ENCODE results near the gene TMEM89. TPM values are rescaled to one million over a fixed set of nuclear protein-coding genes. Genes with fewer than 3 reads are reported as not detected.

Gene TMEM89, protein sequence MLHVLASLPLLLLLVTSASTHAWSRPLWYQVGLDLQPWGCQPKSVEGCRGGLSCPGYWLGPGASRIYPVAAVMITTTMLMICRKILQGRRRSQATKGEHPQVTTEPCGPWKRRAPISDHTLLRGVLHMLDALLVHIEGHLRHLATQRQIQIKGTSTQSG
- total RNA-seq, result not detected

- H3K27ac ChIP-seq, result no peak within 1 kb of the TSS
- 94 to 98% methylated on average over 15 to 17 of the region's 19 CpGs for WGBS, 2 donors
These were observed at the start of gene TMEM89 for GRCh38 chr3:48621461-48621869. Gene TMEM89 (minus strand): TSS chr3:48621769. CDS start chr3:48621756, 13 bp downstream.

GRCh38 chr3:48664929-48665328 is 43.4 kb upstream of the TMEM89 start:
- H3K9me3 ChIP-seq, result no peaks in the 10 kb centered on the region
- H3K27me3 ChIP-seq, result no peaks in the 10 kb centered on the region
- H3K27ac ChIP-seq, result no peak overlapping the region
- peaks cover 13 to 26% of the 10 kb centered on the region in 2 donors for H3K4me1 ChIP-seq
- 86 to 87% methylated on average over 4 of the region's 4 CpGs for WGBS, 2 donors
- DNase-seq, result no peak
- intact Hi-C loops (cut with DNase I), result no loop called here
- H3K36me3 ChIP-seq, result no peaks in the 10 kb centered on the region
- TF ChIP-seq CTCF (IDR thresholded peaks at IDR 0.05), result no peak
- no peak for TF ChIP-seq POLR2A (IDR thresholded peaks at IDR 0.05)
- no peak overlapping the region for H3K4me3 ChIP-seq (replicated peaks in 1 of 3)

More at GRCh38 chr3:48621461-48621869, at the start of gene TMEM89:
- no peak for DNase-seq
- no peak within 1 kb of the TSS for H3K4me3 ChIP-seq (replicated peaks in 1 of 3)
- TF ChIP-seq POLR2A (IDR thresholded peaks at IDR 0.05), result no peak
- TF ChIP-seq CTCF (IDR thresholded peaks at IDR 0.05), result no peak
- no peaks in the 10 kb centered on the region for H3K9me3 ChIP-seq
- no peaks in the 10 kb centered on the region for H3K4me1 ChIP-seq
- no peaks in the 10 kb centered on the region for H3K36me3 ChIP-seq
- intact Hi-C loops (cut with DNase I), result no loop called here
- no peaks in the 10 kb centered on the region for H3K27me3 ChIP-seq

- no peaks in the 10 kb centered on the region for H3K27me3 ChIP-seq
- TF ChIP-seq POLR2A (IDR thresholded peaks at IDR 0.05) (no peak), CTCF (IDR thresholded peaks at IDR 0.05) (no peak)
- DNase-seq, result no peak
- peak overlapping the region in 2 of 3 donors; percentile 67 to 85 for H3K27ac ChIP-seq
- peaks cover 13 to 26% of the 10 kb centered on the region in 2 donors for H3K4me1 ChIP-seq
- intact Hi-C loops (cut with DNase I), result no loop called here
- 52 to 59% methylated on average over 11 of the region's 11 CpGs for WGBS, 2 donors
- peak overlapping the region in 1 of 3 donors; percentile 34 for H3K4me3 ChIP-seq (replicated peaks in 1 of 3)
- H3K36me3 ChIP-seq, result no peaks in the 10 kb centered on the region
- no peaks in the 10 kb centered on the region for H3K9me3 ChIP-seq
These were observed 42.7 kb upstream of the TMEM89 start for GRCh38 chr3:48664313-48664644.

- peak; percentile 95 to 98 for DNase-seq
- no peaks in the 10 kb centered on the region for H3K36me3 ChIP-seq
- TF ChIP-seq CTCF (IDR thresholded peaks at IDR 0.05) (peak; percentile 48 to 82 (median 60)), POLR2A (IDR thresholded peaks at IDR 0.05) (peak in 1 of 2 donors; percentile 70)
- intact Hi-C loops (cut with DNase I), result no loop called here
- no peaks in the 10 kb centered on the region for H3K9me3 ChIP-seq
- WGBS, 2 donors, result 1 to 2% methylated on average over 17 to 44 of the region's 66 CpGs
- H3K4me3 ChIP-seq (replicated peaks in 1 of 3), result peak overlapping the region; percentile 29 to 47 (median 34)
- H3K4me1 ChIP-seq, result peaks cover 13 to 26% of the 10 kb centered on the region in 2 donors
- peak overlapping the region; percentile 51 to 85 (median 67) for H3K27ac ChIP-seq
- H3K27me3 ChIP-seq, result no peaks in the 10 kb centered on the region
These were observed 42.1 kb upstream of the TMEM89 start for GRCh38 chr3:48663489-48664312.

Data from thyroid gland (tissue), 4 donors.